CD14-positive monocyte (primary cell): ENCODE data around the gene RAB18. TPM values are rescaled to one million over a fixed set of nuclear protein-coding genes. Genes with fewer than 3 reads are reported as not detected.
"Not testable (repeated sequence)": the region's sequence is repeated elsewhere in the genome, so short reads cannot be mapped to it uniquely, and the experiment has no call there.

Experiments
- DNase-seq, 3 donors: peaks; one replicate each; pipeline ENCODE4 v3.0.0-alpha.2; 2011 to 2022
- H2AFZ ChIP-seq: 2 replicates; pipeline ENCODE4 v1.6.0; 2012; ENCODE audit warnings: mild to moderate bottlenecking, low read depth, low read length, inconsistent platforms; ENCODE audit not compliant: insufficient read depth, poor library complexity, severe bottlenecking
- H3K27ac ChIP-seq, 2 donors: 1 replicate in 1 of 2; 2 replicates in 1 of 2; pipeline ENCODE4 v1.5.1; 2012 to 2013; ENCODE audit warnings: low read length in 2 of 2, control low read depth in 1 of 2, inconsistent platforms in 1 of 2, low read depth in 1 of 2, mild to moderate bottlenecking in 1 of 2
- H3K27me3 ChIP-seq, 2 donors: one replicate each; pipeline versions ENCODE4 v1.6.0 to v1.6.1; 2011 to 2013; ENCODE audit warnings: low read length in 2 of 2; ENCODE audit not compliant: control insufficient read depth in 2 of 2, insufficient read depth in 2 of 2
- H3K36me3 ChIP-seq, 2 donors: replicated peaks in 1 of 2; 1 replicate in 1 of 2; 2 replicates in 1 of 2; pipeline versions ENCODE4 v1.5.1 to v1.6.1; 2012 to 2013; ENCODE audit warnings: low read length in 2 of 2, control low read depth in 1 of 2, inconsistent platforms in 1 of 2, mild to moderate bottlenecking in 1 of 2; ENCODE audit not compliant: insufficient read depth in 2 of 2, control insufficient read depth in 1 of 2
- H3K4me1 ChIP-seq, 2 donors: 1 replicate in 1 of 2; 2 replicates in 1 of 2; pipeline versions ENCODE4 v1.5.1 to v1.6.1; 2012 to 2013; ENCODE audit warnings: low read length in 2 of 2, control low read depth in 1 of 2, inconsistent platforms in 1 of 2, mild to moderate bottlenecking in 1 of 2, moderate library complexity in 1 of 2; ENCODE audit not compliant: insufficient read depth in 2 of 2, control insufficient read depth in 1 of 2
- H3K4me2 ChIP-seq: replicated peaks from 2 replicates; pipeline ENCODE3; 2012; ENCODE audit warnings: low read length, moderate library complexity, mild to moderate bottlenecking; ENCODE audit not compliant: poor library complexity, severe bottlenecking; ENCODE audit errors: extremely low read depth
- H3K4me3 ChIP-seq, 3 experiments: fragments of 200-600 bp in 1 of 3; sonication (generic) in 1 of 3; replicated peaks in 1 of 3; 1 replicate in 2 of 3; 2 replicates in 1 of 3; pipeline ENCODE4 v1.5.1; 2011 to 2013; ENCODE audit warnings: low read length in 3 of 3, mild to moderate bottlenecking in 3 of 3, control low read depth in 2 of 3, low read depth in 2 of 3, inconsistent platforms in 1 of 3, moderate library complexity in 1 of 3
- H3K79me2 ChIP-seq: 2 replicates; pipeline ENCODE4 v1.6.0; 2012; ENCODE audit warnings: mild to moderate bottlenecking, control low read depth, inconsistent platforms, low read length, moderate library complexity; ENCODE audit not compliant: insufficient read depth
- H3K9ac ChIP-seq: 2 replicates; pipeline ENCODE4 v1.6.0; 2017; ENCODE audit warnings: low read length, mild to moderate bottlenecking; ENCODE audit not compliant: insufficient read depth, poor library complexity, severe bottlenecking
- H3K9me3 ChIP-seq, 2 donors: replicated peaks in 1 of 2; 1 replicate in 1 of 2; 2 replicates in 1 of 2; pipeline versions ENCODE4 v1.5.1 to v1.6.1; 2012 to 2013; ENCODE audit warnings: low read length in 2 of 2, control low read depth in 1 of 2; ENCODE audit not compliant: control insufficient read depth in 1 of 2, insufficient read depth in 1 of 2
- H4K20me1 ChIP-seq: 2 replicates; pipeline ENCODE4 v1.6.0; 2012; ENCODE audit warnings: mild to moderate bottlenecking, low read length, control low read depth, moderate library complexity; ENCODE audit not compliant: insufficient read depth
- H3K27ac Mint-ChIP-seq, 7 donors: one replicate each; pipeline ENCODE4 v1.8.0; 2020; ENCODE audit warnings: mild to moderate bottlenecking in 7 of 7, mixed read lengths in 7 of 7, moderate library complexity in 6 of 7, inconsistent platforms in 2 of 7
- H3K27me3 Mint-ChIP-seq, 3 donors: one replicate each; pipeline ENCODE4 v1.8.0; 2021 to 2022; ENCODE audit warnings: low read depth in 3 of 3, mild to moderate bottlenecking in 3 of 3, mixed read lengths in 3 of 3, moderate library complexity in 3 of 3, inconsistent platforms in 1 of 3
- H3K36me3 Mint-ChIP-seq, 2 donors: one replicate each; pipeline ENCODE4 v1.8.0; 2020; ENCODE audit warnings: mixed read lengths in 2 of 2, inconsistent platforms in 1 of 2, mild to moderate bottlenecking in 1 of 2
- H3K4me1 Mint-ChIP-seq: one replicate; pipeline ENCODE4 v1.8.0; 2020; ENCODE audit warnings: mild to moderate bottlenecking, mixed read lengths
- H3K4me3 Mint-ChIP-seq, 2 donors: one replicate each; pipeline ENCODE4 v1.8.0; 2020; ENCODE audit warnings: mild to moderate bottlenecking in 2 of 2, mixed read lengths in 2 of 2, moderate library complexity in 1 of 2
- H3K9me3 Mint-ChIP-seq, 7 donors: one replicate each; pipeline ENCODE4 v1.8.0; 2020 to 2022; ENCODE audit warnings: mixed read lengths in 7 of 7, mild to moderate bottlenecking in 6 of 7, moderate library complexity in 6 of 7, inconsistent platforms in 2 of 7
- WGBS: methylation state at CpG from one replicate; pipeline ENCODE4 v1.1.5; 2013; ENCODE audit warnings: missing lambda C conversion rate; ENCODE audit not compliant: insufficient coverage; 5-methylcytosine and 5-hydroxymethylcytosine counted together
- intact Hi-C, 2 donors: fragments of 100-400 bp; cut with micrococcal nuclease; formaldehyde crosslinking; loops; one replicate each; pipeline versions ENCODE4 v1.15.0 to v1.15.1; 2023
- polyA plus RNA-seq, 3 donors: library from polyadenylated mRNA; depleted of rRNA in 1 of 3; unstranded in 2 of 3; stranded (reverse) in 1 of 3; fragments of 300-500 nt in 2 of 3; fragments of >200 nt in 1 of 3; fragmentation: Illumina TruSeq in 2 of 3; gene quantifications; 1 replicate in 2 of 3; 2 replicates in 1 of 3; pipeline ENCODE4 v1.2.3, GENCODE V29; 2012 to 2021
- TF ChIP-seq, protein P1 (sequence below): fragments of 200-600 bp; IDR thresholded peaks from one replicate; pipeline ENCODE4 v1.8.0; 2022; ENCODE audit warnings: antibody characterized with exemption, mild to moderate bottlenecking

Gene RAB18
- polyA plus RNA-seq, 3 donors: 22.1 to 133 (median 117) TPM

DNA sequence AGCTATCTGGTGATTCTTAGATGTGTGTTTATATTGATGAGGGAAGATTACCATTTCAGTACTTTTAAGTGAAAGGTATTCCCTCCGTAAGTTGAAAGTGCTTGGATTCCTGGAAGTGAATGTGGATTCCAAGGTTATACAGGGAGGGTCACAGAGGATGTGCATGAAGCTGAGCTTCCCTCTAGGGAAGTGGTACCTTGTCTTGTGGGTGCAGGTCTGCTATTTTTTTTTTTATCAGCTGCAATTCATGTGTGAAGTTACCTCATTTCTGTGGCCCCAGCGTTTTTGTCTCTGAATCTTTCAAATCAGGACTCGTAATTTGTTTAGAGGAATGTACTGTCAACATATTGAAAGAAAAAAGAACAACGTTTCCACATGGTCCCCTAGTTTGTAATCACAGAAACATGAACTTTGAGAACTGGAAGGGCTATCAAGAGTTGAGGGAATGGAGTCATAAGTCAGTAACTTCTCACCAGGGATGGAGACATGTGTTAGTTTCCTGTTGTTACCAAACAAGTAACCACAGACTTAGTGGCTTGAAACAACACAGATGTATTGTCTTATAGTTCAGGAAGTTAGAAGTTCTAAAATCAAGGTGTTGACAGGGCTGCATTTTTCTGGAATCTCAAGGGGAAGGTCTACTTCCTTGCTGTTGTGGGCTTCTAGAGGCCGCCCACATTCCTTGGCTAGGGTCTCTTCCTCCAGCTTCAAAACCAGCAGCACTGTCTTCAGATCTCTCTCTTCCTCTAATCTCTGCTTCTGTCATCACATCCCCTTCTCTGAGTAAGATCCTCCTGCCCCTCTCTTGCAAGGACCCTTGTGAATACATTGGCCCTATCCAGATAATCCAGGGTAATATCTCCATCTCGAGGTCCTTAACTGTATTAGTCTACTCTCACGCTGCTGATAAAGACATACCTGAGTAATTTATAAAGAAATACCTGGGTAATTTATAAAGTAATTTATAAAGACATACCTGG, 64.4 kb downstream of the RAB18 start:
- intact Hi-C loops: no loop called here
- no peaks in the 10 kb centered on the region for H4K20me1 ChIP-seq
- Mint-ChIP-seq H3K4me3 (peak overlapping the region in 1 of 2 donors; percentile 19), H3K9me3 (peaks cover 0 to 10% (median 4%) of the 10 kb centered on the region in 7 donors), H3K4me1 (peaks cover 43% of the 10 kb centered on the region), H3K27ac (peak overlapping the region in 4 of 7 donors; percentile 22 to 79 (median 41)), H3K36me3 (no peaks in the 10 kb centered on the region), H3K27me3 (peaks cover 0 to 2% (median 0%) of the 10 kb centered on the region in 3 donors)
- H3K4me2 ChIP-seq: no peak overlapping the region
- H3K36me3 ChIP-seq: no peaks in the 10 kb centered on the region
- peaks cover 0 to 11% of the 10 kb centered on the region in 2 donors for H3K9me3 ChIP-seq
- DNase-seq: peak; percentile 30 to 56 (median 33)
- no peaks in the 10 kb centered on the region for H3K79me2 ChIP-seq
- H3K27ac ChIP-seq: peak overlapping the region in 1 of 2 donors; percentile 67
- no peaks in the 10 kb centered on the region for H3K27me3 ChIP-seq
- no peak overlapping the region for H3K4me3 ChIP-seq
- H3K4me1 ChIP-seq: peaks cover 26 to 40% of the 10 kb centered on the region in 2 donors
- H3K9ac ChIP-seq: no peak overlapping the region
- WGBS: 85% methylated on average over 5 of the region's 7 CpGs
- no peak overlapping the region for H2AFZ ChIP-seq
- TF ChIP-seq, protein P1, sequence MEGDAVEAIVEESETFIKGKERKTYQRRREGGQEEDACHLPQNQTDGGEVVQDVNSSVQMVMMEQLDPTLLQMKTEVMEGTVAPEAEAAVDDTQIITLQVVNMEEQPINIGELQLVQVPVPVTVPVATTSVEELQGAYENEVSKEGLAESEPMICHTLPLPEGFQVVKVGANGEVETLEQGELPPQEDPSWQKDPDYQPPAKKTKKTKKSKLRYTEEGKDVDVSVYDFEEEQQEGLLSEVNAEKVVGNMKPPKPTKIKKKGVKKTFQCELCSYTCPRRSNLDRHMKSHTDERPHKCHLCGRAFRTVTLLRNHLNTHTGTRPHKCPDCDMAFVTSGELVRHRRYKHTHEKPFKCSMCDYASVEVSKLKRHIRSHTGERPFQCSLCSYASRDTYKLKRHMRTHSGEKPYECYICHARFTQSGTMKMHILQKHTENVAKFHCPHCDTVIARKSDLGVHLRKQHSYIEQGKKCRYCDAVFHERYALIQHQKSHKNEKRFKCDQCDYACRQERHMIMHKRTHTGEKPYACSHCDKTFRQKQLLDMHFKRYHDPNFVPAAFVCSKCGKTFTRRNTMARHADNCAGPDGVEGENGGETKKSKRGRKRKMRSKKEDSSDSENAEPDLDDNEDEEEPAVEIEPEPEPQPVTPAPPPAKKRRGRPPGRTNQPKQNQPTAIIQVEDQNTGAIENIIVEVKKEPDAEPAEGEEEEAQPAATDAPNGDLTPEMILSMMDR: no peak

DNA sequence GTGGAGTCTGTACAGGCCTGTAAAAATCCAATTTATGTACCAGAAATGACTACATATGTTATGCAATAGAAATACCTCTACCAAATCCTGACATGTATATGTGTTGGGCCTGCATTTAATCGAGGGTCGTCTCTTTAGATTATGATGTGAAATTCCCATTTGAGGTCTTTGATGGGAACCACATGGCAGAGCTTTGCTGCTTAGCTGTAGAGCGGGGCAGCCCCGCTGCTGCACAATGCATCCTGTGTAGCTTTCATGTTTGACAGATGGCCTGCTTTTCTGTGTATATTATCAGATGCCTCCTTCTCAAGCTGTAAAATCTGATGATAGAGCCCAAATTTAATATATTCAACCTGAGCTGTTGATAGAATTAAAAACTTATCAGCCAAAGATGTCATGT, 65.8 kb downstream of the RAB18 start:
- Mint-ChIP-seq H3K4me1 (peaks cover 32% of the 10 kb centered on the region), H3K27ac (peak overlapping the region in 2 of 7 donors; percentile 15 to 45), H3K36me3 (no peaks in the 10 kb centered on the region), H3K27me3 (peaks cover 0 to 2% (median 0%) of the 10 kb centered on the region in 3 donors), H3K9me3 (peaks cover 0 to 10% (median 4%) of the 10 kb centered on the region in 7 donors), H3K4me3 (no peak overlapping the region)
- Histone ChIP-seq H3K79me2 (no peaks in the 10 kb centered on the region), H3K4me1 (peaks cover 26 to 32% of the 10 kb centered on the region in 2 donors), H3K4me3 (no peak overlapping the region), H2AFZ (no peak overlapping the region), H3K9ac (no peak overlapping the region), H3K9me3 (peaks cover 0 to 11% of the 10 kb centered on the region in 2 donors), H3K27me3 (no peaks in the 10 kb centered on the region), H4K20me1 (no peaks in the 10 kb centered on the region), H3K36me3 (no peaks in the 10 kb centered on the region), H3K4me2 (no peak overlapping the region), H3K27ac (peak overlapping the region in 1 of 2 donors; percentile 67)
- WGBS: 100% methylated on average over 2 of the region's 4 CpGs
- no peak for DNase-seq
- TF ChIP-seq, protein P1: no peak
- intact Hi-C loops: no loop called here

DNA sequence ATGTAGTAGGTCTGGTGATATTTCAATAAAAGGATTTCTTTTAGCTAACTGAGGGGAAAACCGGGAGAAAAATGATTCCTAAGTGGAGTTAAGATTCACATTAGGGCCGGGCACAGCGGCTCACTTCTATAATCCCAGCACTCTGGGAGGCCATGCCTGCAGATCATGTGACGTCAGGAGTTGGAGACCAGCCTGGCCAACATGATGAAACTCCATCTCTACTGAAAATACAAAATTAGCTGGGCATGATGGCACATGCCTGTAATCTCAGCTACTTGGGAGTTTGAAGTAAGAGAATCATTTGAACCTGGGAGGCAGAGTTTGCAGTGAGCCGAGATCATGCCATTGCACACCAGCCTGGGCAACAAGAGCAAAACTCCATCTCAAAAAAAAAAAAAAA, 72.9 kb downstream of the RAB18 start:
- H3K27ac Mint-ChIP-seq, H3K9me3 ChIP-seq, H3K27me3 ChIP-seq, H2AFZ ChIP-seq, H3K27me3 Mint-ChIP-seq, H3K9me3 Mint-ChIP-seq, H4K20me1 ChIP-seq, H3K4me1 ChIP-seq, H3K36me3 Mint-ChIP-seq, H3K9ac ChIP-seq, H3K4me3 Mint-ChIP-seq, H3K4me1 Mint-ChIP-seq, H3K4me2 ChIP-seq, H3K79me2 ChIP-seq, intact Hi-C loops, H3K4me3 ChIP-seq, H3K27ac ChIP-seq, H3K36me3 ChIP-seq, DNase-seq: not testable (repeated sequence)
- 70% methylated on average over 2 of the region's 5 CpGs for WGBS
